Keratinocyte (primary cell): ENCODE measurements around the gene NPSR1. TPM values are rescaled to one million over a fixed set of nuclear protein-coding genes. Genes with fewer than 3 reads are reported as not detected.

Experiments
- DNase-seq: peaks from one replicate; pipeline ENCODE4 v3.0.0-alpha.2; 2011; ENCODE audit warnings: low read depth, missing footprints, low spot score
- FAIRE-seq: peaks from 2 replicates; lab custom pipeline; 2011; peaks lifted over from hg19 to GRCh38; lab: Jason Lieb, UNC
- H2AFZ ChIP-seq: 2 replicates; pipeline ENCODE4 v1.6.0; 2012; ENCODE audit warnings: low read length, control low read depth, inconsistent platforms; ENCODE audit not compliant: control insufficient read depth
- H3K27ac ChIP-seq: 2 replicates; pipeline ENCODE4 v1.5.1; 2011; ENCODE audit warnings: low read length; ENCODE audit not compliant: control insufficient read depth, insufficient read depth
- H3K27me3 ChIP-seq: 3 replicates; pipeline ENCODE4 v1.6.0; 2011; ENCODE audit warnings: low read length; ENCODE audit not compliant: control insufficient read depth, insufficient read depth; ENCODE audit errors: extremely low read depth
- H3K36me3 ChIP-seq, 2 experiments: 2 replicates in 1 of 2; 3 replicates in 1 of 2; pipeline ENCODE4 v1.5.1; 2011; ENCODE audit warnings: low read length in 2 of 2, mild to moderate bottlenecking in 1 of 2; ENCODE audit not compliant: control insufficient read depth in 2 of 2, insufficient read depth in 2 of 2; ENCODE audit errors: extremely low read depth in 1 of 2
- H3K4me1 ChIP-seq: 3 replicates; pipeline ENCODE4 v1.5.1; 2011; ENCODE audit warnings: low read length; ENCODE audit not compliant: control insufficient read depth, insufficient read depth; ENCODE audit errors: extremely low read depth
- H3K4me2 ChIP-seq: 3 replicates; pipeline ENCODE4 v1.6.0; 2011; ENCODE audit warnings: low read depth, low read length; ENCODE audit not compliant: control insufficient read depth, insufficient read depth; ENCODE audit errors: extremely low read depth
- H3K4me3 ChIP-seq, 3 experiments: fragments of 200-600 bp in 1 of 3; sonication (generic) in 1 of 3; 2 replicates in 2 of 3; 3 replicates in 1 of 3; pipeline ENCODE4 v1.5.1; 2011 to 2016; ENCODE audit warnings: low read length in 3 of 3, mild to moderate bottlenecking in 3 of 3, control low read depth in 2 of 3, inconsistent platforms in 1 of 3, low read depth in 1 of 3, mixed read lengths in 1 of 3, mixed run types in 1 of 3, moderate library complexity in 1 of 3; ENCODE audit not compliant: control insufficient read depth in 2 of 3, insufficient read depth in 2 of 3; ENCODE audit errors: extremely low read depth in 1 of 3
- H3K79me2 ChIP-seq: 2 replicates; pipeline ENCODE4 v1.6.0; 2012; ENCODE audit warnings: low read length; ENCODE audit not compliant: control insufficient read depth, insufficient read depth
- H3K9ac ChIP-seq: 3 replicates; pipeline ENCODE4 v1.6.0; 2011; ENCODE audit warnings: low read length; ENCODE audit not compliant: control insufficient read depth, insufficient read depth; ENCODE audit errors: extremely low read depth
- H3K9me1 ChIP-seq: 3 replicates; pipeline ENCODE4 v1.6.0; 2011; ENCODE audit warnings: low read length; ENCODE audit not compliant: control insufficient read depth, insufficient read depth; ENCODE audit errors: extremely low read depth
- H3K9me3 ChIP-seq: 2 replicates; pipeline ENCODE4 v1.5.1; 2012; ENCODE audit warnings: low read depth, low read length; ENCODE audit not compliant: control insufficient read depth
- H4K20me1 ChIP-seq: 3 replicates; pipeline ENCODE4 v1.6.0; 2011; ENCODE audit warnings: low read length; ENCODE audit not compliant: control insufficient read depth, insufficient read depth; ENCODE audit errors: extremely low read depth
- EZH2 ChIP-seq: IDR thresholded peaks from one replicate; pipeline ENCODE4 v1.6.1; 2012; ENCODE audit warnings: inconsistent platforms, mild to moderate bottlenecking, low read length, moderate library complexity
- dilution Hi-C: fragments of 300-500 bp; cut with MboI; formaldehyde crosslinking; loops from one replicate; pipeline ENCODE4 v1.7.0; 2020; ENCODE audit warnings: low sequenced_read_pairs; ENCODE audit not compliant: extremely low pct_ligation_motif_present
- polyA plus RNA-seq, 5 experiments: library from polyadenylated mRNA; depleted of rRNA in 3 of 5; stranded (reverse) in 3 of 5; stranded (forward) in 1 of 5; unstranded in 1 of 5; fragments of >200 nt; gene quantifications; 1 replicate in 1 of 5; 2 replicates in 3 of 5; 3 replicates in 1 of 5; pipeline versions ENCODE4 v1.2.1 to v1.2.3, GENCODE V29; 2011 to 2012; ENCODE audit warnings: missing spikeins in 2 of 5, low read depth in 1 of 5, low replicate concordance in 1 of 5
- TF ChIP-seq, protein P1 (sequence below), 3 experiments: IDR thresholded peaks in 1 of 3; conservative IDR thresholded peaks in 1 of 3; optimal IDR thresholded peaks in 1 of 3; 2 replicates in 2 of 3; 3 replicates in 1 of 3; pipeline versions ENCODE3 to v1.5.1; 2011; ENCODE audit warnings: low read length in 3 of 3, mild to moderate bottlenecking in 3 of 3, moderate library complexity in 2 of 3, control low read depth in 1 of 3, inconsistent platforms in 1 of 3; ENCODE audit not compliant: insufficient read depth in 2 of 3; ENCODE audit errors: extremely low read depth in 1 of 3

The NPSR1 gene
- polyA plus RNA-seq, 1 donor (not counting 4 experiments of a cell fraction or from before 2014, with no cell fraction given): not detected

DNA sequence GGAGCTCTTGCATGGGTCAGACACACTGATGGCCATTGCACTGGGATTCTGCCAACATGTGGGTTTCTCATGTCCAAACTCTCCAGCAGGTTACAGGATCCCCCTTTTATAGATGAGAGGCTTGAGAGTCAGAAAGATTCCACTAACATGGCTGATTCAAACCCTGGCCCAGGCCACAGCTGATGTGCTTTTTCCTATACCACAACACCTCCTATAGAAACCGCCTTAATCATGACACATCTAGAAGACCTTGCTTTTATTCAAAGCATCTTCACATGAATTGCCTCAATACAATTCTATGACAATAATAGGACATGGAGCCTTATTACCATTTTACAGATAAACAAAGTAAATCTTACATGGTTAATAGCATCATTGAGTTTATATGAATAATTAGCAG lies 190.7 kb downstream of the NPSR1 start:
- TF ChIP-seq EZH2: no peak
- TF ChIP-seq, protein P1, sequence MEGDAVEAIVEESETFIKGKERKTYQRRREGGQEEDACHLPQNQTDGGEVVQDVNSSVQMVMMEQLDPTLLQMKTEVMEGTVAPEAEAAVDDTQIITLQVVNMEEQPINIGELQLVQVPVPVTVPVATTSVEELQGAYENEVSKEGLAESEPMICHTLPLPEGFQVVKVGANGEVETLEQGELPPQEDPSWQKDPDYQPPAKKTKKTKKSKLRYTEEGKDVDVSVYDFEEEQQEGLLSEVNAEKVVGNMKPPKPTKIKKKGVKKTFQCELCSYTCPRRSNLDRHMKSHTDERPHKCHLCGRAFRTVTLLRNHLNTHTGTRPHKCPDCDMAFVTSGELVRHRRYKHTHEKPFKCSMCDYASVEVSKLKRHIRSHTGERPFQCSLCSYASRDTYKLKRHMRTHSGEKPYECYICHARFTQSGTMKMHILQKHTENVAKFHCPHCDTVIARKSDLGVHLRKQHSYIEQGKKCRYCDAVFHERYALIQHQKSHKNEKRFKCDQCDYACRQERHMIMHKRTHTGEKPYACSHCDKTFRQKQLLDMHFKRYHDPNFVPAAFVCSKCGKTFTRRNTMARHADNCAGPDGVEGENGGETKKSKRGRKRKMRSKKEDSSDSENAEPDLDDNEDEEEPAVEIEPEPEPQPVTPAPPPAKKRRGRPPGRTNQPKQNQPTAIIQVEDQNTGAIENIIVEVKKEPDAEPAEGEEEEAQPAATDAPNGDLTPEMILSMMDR (optimal IDR thresholded peaks at IDR 0.05 in 1 of 3, IDR thresholded peaks at IDR 0.05 in 1 of 3, conservative IDR thresholded peaks at IDR 0.05 in 1 of 3; ENCODE audit: extremely low read depth in 1 of 3, insufficient read depth in 2 of 3, low read length in 3 of 3): no peak
- Histone ChIP-seq H3K4me1 (peaks cover 10% of the 10 kb centered on the region), H3K4me2 (no peak overlapping the region), H3K4me3 (no peak overlapping the region), H2AFZ (no peak overlapping the region), H4K20me1 (no peaks in the 10 kb centered on the region), H3K9me3 (no peaks in the 10 kb centered on the region), H3K27ac (no peak overlapping the region), H3K27me3 (no peaks in the 10 kb centered on the region), H3K36me3 (no peaks in the 10 kb centered on the region), H3K79me2 (no peaks in the 10 kb centered on the region), H3K9me1 (no peaks in the 10 kb centered on the region), H3K9ac (no peak overlapping the region)
- dilution Hi-C loops: no loop called here
- no peak for DNase-seq
- no peak for FAIRE-seq

DNA sequence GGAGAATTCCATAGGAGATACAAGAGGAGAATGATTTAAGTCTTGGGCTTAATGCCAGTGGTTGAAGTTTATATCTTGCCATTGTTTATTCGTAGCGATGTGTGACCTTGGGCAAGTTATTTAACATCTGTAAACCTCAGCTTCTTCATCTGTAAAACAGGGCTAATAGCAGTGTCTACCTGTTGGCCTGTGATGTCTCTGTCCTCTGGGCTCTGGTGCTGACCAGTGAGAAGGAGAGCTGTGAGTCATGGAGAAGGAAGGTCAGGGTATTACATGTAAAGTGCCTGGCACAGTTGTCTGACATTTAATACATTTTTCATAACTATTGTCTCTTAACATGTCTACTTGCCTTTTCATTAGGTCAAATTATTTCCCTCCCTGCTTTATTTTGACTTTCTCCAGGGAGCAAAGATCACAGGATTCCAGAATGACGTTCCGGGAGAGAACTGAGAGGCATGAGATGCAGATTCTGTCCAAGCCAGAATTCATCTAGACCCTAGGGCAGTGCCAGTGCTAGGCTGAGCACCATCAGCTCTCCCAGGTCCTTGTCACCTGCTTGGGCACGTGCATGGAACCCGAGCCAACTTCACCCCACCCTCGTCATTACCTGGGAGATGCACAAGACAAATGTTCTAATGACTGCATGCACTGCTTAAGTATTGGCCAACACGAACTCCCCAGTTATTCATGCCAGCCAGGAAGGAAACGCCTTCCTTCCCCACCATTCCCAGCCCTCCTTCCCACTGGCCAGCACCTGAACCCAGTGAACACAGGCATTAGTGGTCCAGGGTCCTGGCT lies 191.3 kb downstream of the NPSR1 start:
- FAIRE-seq: no peak

More for the DNA sequence above, 191.3 kb downstream of the NPSR1 start:
- H3K27ac ChIP-seq: no peak overlapping the region
- TF ChIP-seq, protein P1 (optimal IDR thresholded peaks at IDR 0.05 in 1 of 3, IDR thresholded peaks at IDR 0.05 in 1 of 3, conservative IDR thresholded peaks at IDR 0.05 in 1 of 3; ENCODE audit: extremely low read depth in 1 of 3, insufficient read depth in 2 of 3, low read length in 3 of 3): no peak
- no peak for TF ChIP-seq EZH2
- no peaks in the 10 kb centered on the region for H3K9me3 ChIP-seq
- no peaks in the 10 kb centered on the region for H4K20me1 ChIP-seq
- no peak overlapping the region for H3K9ac ChIP-seq
- H3K4me3 ChIP-seq: no peak overlapping the region
- H3K9me1 ChIP-seq: no peaks in the 10 kb centered on the region
- no peak overlapping the region for H2AFZ ChIP-seq
- no peaks in the 10 kb centered on the region for H3K27me3 ChIP-seq
- H3K4me2 ChIP-seq: no peak overlapping the region
- H3K4me1 ChIP-seq: peaks cover 10% of the 10 kb centered on the region
- dilution Hi-C loops: no loop called here
- DNase-seq: no peak
- no peaks in the 10 kb centered on the region for H3K79me2 ChIP-seq
- no peaks in the 10 kb centered on the region for H3K36me3 ChIP-seq
